Prostate gland (tissue), 2 donors: ENCODE results near the gene DLG2. TPM values are rescaled to one million over a fixed set of nuclear protein-coding genes. Genes with fewer than 3 reads are reported as not detected.

ENCODE experiments used
- DNase-seq: peaks from one replicate; pipeline ENCODE4 v3.0.0-alpha.2; 2019; ENCODE audit warnings: low spot score
- H3K27ac ChIP-seq, 2 donors: fragments of 200-600 bp; sonication (generic); 2 replicates each; pipeline ENCODE4 v1.5.1; 2017 to 2019
- H3K27me3 ChIP-seq: fragments of 200-600 bp; sonication (generic); replicated peaks from 2 replicates; pipeline ENCODE4 v1.5.1; 2019; ENCODE audit not compliant: insufficient read depth
- H3K36me3 ChIP-seq, 2 donors: fragments of 200-600 bp; sonication (generic); 1 replicate in 1 of 2; 2 replicates in 1 of 2; pipeline versions ENCODE4 v1.5.1 to v1.8.1; 2017 to 2019
- H3K4me1 ChIP-seq: fragments of 200-600 bp; sonication (generic); replicated peaks from 2 replicates; pipeline ENCODE4 v1.5.1; 2019
- H3K4me3 ChIP-seq, 2 donors: fragments of 200-600 bp; sonication (generic); 2 replicates each; pipeline ENCODE4 v1.5.1; 2017 to 2019
- H3K9me3 ChIP-seq: fragments of 200-600 bp; sonication (generic); 2 replicates; pipeline ENCODE4 v1.5.1; 2017
- POLR2A ChIP-seq: fragments of 450-650 bp; IDR thresholded peaks from one replicate; pipeline ENCODE4 v1.6.1; 2016; ENCODE audit warnings: antibody characterized with exemption, mild to moderate bottlenecking
- POLR2AphosphoS5 ChIP-seq: sonication (generic); formaldehyde crosslinking; IDR thresholded peaks from one replicate; pipeline ENCODE4 v1.6.1; 2017; ENCODE audit warnings: antibody characterized with exemption
- WGBS: methylation state at CpG from one replicate; pipeline ENCODE4 v1.1.5; 2018; 5-methylcytosine and 5-hydroxymethylcytosine counted together
- intact Hi-C: fragments of 100-400 bp; cut with DNase I; formaldehyde crosslinking; loops from one replicate; pipeline ENCODE4 v1.14.2; 2022
- total RNA-seq, 2 donors: library from RNA; depleted of rRNA; stranded (reverse); fragments of >200 nt; gene quantifications; one replicate each; pipeline ENCODE4 v1.1.0, GENCODE V29; 2016
- TF ChIP-seq, protein P1 (sequence below), 4 experiments: fragments of 200-600 bp in 2 of 4; fragments of 450-650 bp in 2 of 4; sonication (generic) in 2 of 4; IDR thresholded peaks; 1 replicate in 3 of 4; 2 replicates in 1 of 4; pipeline ENCODE4 v1.5.1; 2016 to 2019; ENCODE audit warnings: antibody characterized with exemption in 4 of 4, mild to moderate bottlenecking in 2 of 4, moderate library complexity in 2 of 4

DLG2 gene
- total RNA-seq, 2 donors from 2014 or later, result 9.8 to 16.2 TPM

GRCh38 chr11:85483861-85484260, 143.3 kb downstream of the DLG2 start:
- no peak overlapping the region for H3K4me3 ChIP-seq
- no peaks in the 10 kb centered on the region for H3K27me3 ChIP-seq
- TF ChIP-seq POLR2A, result no peak
- TF ChIP-seq, protein P1, sequence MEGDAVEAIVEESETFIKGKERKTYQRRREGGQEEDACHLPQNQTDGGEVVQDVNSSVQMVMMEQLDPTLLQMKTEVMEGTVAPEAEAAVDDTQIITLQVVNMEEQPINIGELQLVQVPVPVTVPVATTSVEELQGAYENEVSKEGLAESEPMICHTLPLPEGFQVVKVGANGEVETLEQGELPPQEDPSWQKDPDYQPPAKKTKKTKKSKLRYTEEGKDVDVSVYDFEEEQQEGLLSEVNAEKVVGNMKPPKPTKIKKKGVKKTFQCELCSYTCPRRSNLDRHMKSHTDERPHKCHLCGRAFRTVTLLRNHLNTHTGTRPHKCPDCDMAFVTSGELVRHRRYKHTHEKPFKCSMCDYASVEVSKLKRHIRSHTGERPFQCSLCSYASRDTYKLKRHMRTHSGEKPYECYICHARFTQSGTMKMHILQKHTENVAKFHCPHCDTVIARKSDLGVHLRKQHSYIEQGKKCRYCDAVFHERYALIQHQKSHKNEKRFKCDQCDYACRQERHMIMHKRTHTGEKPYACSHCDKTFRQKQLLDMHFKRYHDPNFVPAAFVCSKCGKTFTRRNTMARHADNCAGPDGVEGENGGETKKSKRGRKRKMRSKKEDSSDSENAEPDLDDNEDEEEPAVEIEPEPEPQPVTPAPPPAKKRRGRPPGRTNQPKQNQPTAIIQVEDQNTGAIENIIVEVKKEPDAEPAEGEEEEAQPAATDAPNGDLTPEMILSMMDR (IDR thresholded peaks at IDR 0.05), result no peak
- TF ChIP-seq POLR2AphosphoS5, result no peak
- no peak overlapping the region for H3K27ac ChIP-seq
- H3K36me3 ChIP-seq, result no peaks in the 10 kb centered on the region
- no peaks in the 10 kb centered on the region for H3K9me3 ChIP-seq
- WGBS, result 97% methylated on average over 20 of the region's 20 CpGs
- no peak for DNase-seq
- intact Hi-C loops, result no loop called here
- H3K4me1 ChIP-seq, result no peaks in the 10 kb centered on the region

GRCh38 chr11:85481862-85482261, 145.3 kb downstream of the DLG2 start:
- Histone ChIP-seq H3K36me3 (no peaks in the 10 kb centered on the region), H3K4me1 (no peaks in the 10 kb centered on the region), H3K27me3 (no peaks in the 10 kb centered on the region), H3K9me3 (no peaks in the 10 kb centered on the region), H3K27ac (no peak overlapping the region), H3K4me3 (no peak overlapping the region)
- 92% methylated on average over 1 of the region's 1 CpG for WGBS
- no peak for DNase-seq
- TF ChIP-seq, protein P1 (IDR thresholded peaks at IDR 0.05), result no peak
- no peak for TF ChIP-seq POLR2AphosphoS5
- no peak for TF ChIP-seq POLR2A
- intact Hi-C loops, result no loop called here

DNA sequence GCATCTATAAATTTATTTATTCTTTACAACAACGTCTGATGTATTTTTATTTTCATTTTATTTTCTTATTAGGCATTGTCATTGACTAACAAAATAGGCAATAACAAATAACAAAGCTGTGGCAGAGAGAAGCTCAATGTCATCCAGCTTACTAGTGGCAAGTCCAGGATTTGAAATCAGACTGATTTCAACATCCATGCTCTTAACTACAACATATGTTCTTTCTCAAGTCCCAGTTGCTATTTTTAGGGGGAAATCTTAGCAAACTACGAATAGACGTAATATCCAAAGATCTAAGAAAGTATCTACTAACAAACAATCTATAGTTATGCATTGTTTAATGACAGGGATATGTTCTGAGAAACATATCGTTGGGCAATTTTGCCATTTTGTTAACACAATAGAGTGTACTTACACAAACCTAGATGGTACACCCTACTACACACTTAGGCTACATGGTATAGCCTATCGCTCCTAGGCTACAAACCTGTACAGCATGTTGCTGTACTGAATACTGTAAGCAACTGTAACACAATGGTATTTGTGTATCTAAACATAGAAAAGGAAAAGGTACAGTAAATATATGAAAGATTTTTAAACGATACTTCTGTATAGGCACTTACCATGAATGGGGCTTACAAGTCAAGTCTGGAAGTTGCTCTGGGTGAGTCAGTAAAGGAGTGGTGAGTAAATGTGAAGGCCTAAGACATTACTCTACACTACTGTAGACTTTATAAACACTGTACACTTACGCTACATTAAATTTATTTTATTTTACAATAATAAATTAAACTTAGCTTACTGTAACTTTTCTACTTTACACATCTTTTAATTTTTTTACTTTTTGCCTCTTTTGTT, 151.3 kb downstream of the DLG2 start:
- H3K9me3 ChIP-seq, result no peaks in the 10 kb centered on the region
- WGBS, result 71% methylated on average over 7 of the region's 7 CpGs
- H3K4me3 ChIP-seq, result no peak overlapping the region
- TF ChIP-seq POLR2AphosphoS5 (no peak), POLR2A (no peak)
- TF ChIP-seq, protein P1 (IDR thresholded peaks at IDR 0.05), result no peak
- H3K27ac ChIP-seq, result no peak overlapping the region
- no peaks in the 10 kb centered on the region for H3K4me1 ChIP-seq
- no peak for DNase-seq
- intact Hi-C loops, result no loop called here
- H3K27me3 ChIP-seq, result no peaks in the 10 kb centered on the region
- H3K36me3 ChIP-seq, result no peaks in the 10 kb centered on the region

DNA sequence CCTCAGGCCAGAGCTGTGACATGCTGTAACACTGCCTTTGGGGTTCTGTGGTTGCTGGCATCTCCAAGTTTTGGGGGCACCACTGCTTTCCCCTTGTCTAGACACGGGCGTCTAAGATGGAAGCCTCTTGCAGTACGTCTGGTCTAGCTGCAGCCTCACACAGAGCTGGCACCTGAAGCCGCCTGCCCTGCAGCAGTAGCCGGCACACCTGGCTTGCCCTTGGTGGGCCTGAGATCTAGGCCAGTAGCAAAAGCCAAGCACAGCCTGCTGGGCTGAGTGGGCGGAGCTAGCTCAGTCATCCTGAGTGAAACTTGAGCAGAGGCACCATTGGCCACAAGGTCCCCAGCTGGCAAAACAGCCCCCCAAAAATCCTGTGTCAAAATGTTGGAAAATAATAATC, 154.2 kb downstream of the DLG2 start:
- Histone ChIP-seq H3K9me3 (no peaks in the 10 kb centered on the region), H3K27me3 (no peaks in the 10 kb centered on the region), H3K27ac (no peak overlapping the region), H3K4me1 (no peaks in the 10 kb centered on the region), H3K4me3 (no peak overlapping the region), H3K36me3 (no peaks in the 10 kb centered on the region)
- intact Hi-C loops, result no loop called here
- 97% methylated on average over 6 of the region's 6 CpGs for whole genome bisulfite sequencing
- TF ChIP-seq, protein P1 (IDR thresholded peaks at IDR 0.05), result no peak
- no peak for TF ChIP-seq POLR2A
- TF ChIP-seq POLR2AphosphoS5, result no peak
- DNase-seq, result no peak

- WGBS, result 97% methylated on average over 2 of the region's 2 CpGs
- DNase-seq, result no peak
- no peaks in the 10 kb centered on the region for H3K4me1 ChIP-seq
- no peaks in the 10 kb centered on the region for H3K36me3 ChIP-seq
- intact Hi-C loops, result no loop called here
- TF ChIP-seq POLR2AphosphoS5 (no peak), POLR2A (no peak)
- TF ChIP-seq, protein P1 (IDR thresholded peaks at IDR 0.05), result no peak
- H3K27ac ChIP-seq, result no peak overlapping the region
- H3K4me3 ChIP-seq, result no peak overlapping the region
- H3K9me3 ChIP-seq, result no peaks in the 10 kb centered on the region
- H3K27me3 ChIP-seq, result no peaks in the 10 kb centered on the region
Observed at GRCh38 chr11:85464283-85464682, 162.9 kb downstream of the DLG2 start.
